ENCODE results near the gene BCL2L14.

DNA sequence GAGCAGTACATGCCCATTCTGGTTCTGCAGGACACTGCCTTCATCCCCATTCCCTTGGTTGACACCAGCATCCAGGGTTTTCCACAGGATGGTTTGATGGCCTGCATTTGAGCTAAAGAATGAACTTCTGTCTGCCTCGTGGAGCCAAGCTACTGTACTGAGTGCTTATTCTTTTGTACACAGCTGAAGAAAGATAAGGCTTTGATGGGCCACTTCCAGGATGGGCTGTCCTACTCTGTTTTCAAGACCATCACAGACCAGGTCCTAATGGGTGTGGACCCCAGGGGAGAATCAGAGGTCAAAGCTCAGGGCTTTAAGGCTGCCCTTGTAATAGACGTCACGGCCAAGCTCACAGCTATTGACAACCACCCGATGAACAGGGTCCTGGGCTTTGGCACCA is 23.7 kb downstream of the BCL2L14 start:
- TF ChIP-seq, protein P1, sequence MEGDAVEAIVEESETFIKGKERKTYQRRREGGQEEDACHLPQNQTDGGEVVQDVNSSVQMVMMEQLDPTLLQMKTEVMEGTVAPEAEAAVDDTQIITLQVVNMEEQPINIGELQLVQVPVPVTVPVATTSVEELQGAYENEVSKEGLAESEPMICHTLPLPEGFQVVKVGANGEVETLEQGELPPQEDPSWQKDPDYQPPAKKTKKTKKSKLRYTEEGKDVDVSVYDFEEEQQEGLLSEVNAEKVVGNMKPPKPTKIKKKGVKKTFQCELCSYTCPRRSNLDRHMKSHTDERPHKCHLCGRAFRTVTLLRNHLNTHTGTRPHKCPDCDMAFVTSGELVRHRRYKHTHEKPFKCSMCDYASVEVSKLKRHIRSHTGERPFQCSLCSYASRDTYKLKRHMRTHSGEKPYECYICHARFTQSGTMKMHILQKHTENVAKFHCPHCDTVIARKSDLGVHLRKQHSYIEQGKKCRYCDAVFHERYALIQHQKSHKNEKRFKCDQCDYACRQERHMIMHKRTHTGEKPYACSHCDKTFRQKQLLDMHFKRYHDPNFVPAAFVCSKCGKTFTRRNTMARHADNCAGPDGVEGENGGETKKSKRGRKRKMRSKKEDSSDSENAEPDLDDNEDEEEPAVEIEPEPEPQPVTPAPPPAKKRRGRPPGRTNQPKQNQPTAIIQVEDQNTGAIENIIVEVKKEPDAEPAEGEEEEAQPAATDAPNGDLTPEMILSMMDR (IDR thresholded peaks at IDR 0.05; ENCODE audit: poor library complexity): no peak
- TF ChIP-seq EZH2 (IDR thresholded peaks at IDR 0.05; ENCODE audit: borderline replicate concordance): no peak

Data from hepatocyte (in vitro differentiated cells).